Keratinocyte (primary cell): ENCODE measurements around the gene OPHN1. TPM values are rescaled to one million over a fixed set of nuclear protein-coding genes. Genes with fewer than 3 reads are reported as not detected.

Experiments used
- DNase-seq: peaks from one replicate; pipeline ENCODE4 v3.0.0-alpha.2; 2011; ENCODE audit warnings: low read depth, missing footprints, low spot score
- FAIRE-seq: peaks from 2 replicates; lab custom pipeline; 2011; peaks lifted over from hg19 to GRCh38; lab: Jason Lieb, UNC
- H2AFZ ChIP-seq: 2 replicates; pipeline ENCODE4 v1.6.0; 2012; ENCODE audit warnings: low read length, control low read depth, inconsistent platforms; ENCODE audit not compliant: control insufficient read depth
- H3K27ac ChIP-seq: 2 replicates; pipeline ENCODE4 v1.5.1; 2011; ENCODE audit warnings: low read length; ENCODE audit not compliant: control insufficient read depth, insufficient read depth
- H3K27me3 ChIP-seq: 3 replicates; pipeline ENCODE4 v1.6.0; 2011; ENCODE audit warnings: low read length; ENCODE audit not compliant: control insufficient read depth, insufficient read depth; ENCODE audit errors: extremely low read depth
- H3K36me3 ChIP-seq, 2 experiments: 2 replicates in 1 of 2; 3 replicates in 1 of 2; pipeline ENCODE4 v1.5.1; 2011; ENCODE audit warnings: low read length in 2 of 2, mild to moderate bottlenecking in 1 of 2; ENCODE audit not compliant: control insufficient read depth in 2 of 2, insufficient read depth in 2 of 2; ENCODE audit errors: extremely low read depth in 1 of 2
- H3K4me1 ChIP-seq: 3 replicates; pipeline ENCODE4 v1.5.1; 2011; ENCODE audit warnings: low read length; ENCODE audit not compliant: control insufficient read depth, insufficient read depth; ENCODE audit errors: extremely low read depth
- H3K4me2 ChIP-seq: 3 replicates; pipeline ENCODE4 v1.6.0; 2011; ENCODE audit warnings: low read depth, low read length; ENCODE audit not compliant: control insufficient read depth, insufficient read depth; ENCODE audit errors: extremely low read depth
- H3K4me3 ChIP-seq, 3 experiments: fragments of 200-600 bp in 1 of 3; sonication (generic) in 1 of 3; 2 replicates in 2 of 3; 3 replicates in 1 of 3; pipeline ENCODE4 v1.5.1; 2011 to 2016; ENCODE audit warnings: low read length in 3 of 3, mild to moderate bottlenecking in 3 of 3, control low read depth in 2 of 3, inconsistent platforms in 1 of 3, low read depth in 1 of 3, mixed read lengths in 1 of 3, mixed run types in 1 of 3, moderate library complexity in 1 of 3; ENCODE audit not compliant: control insufficient read depth in 2 of 3, insufficient read depth in 2 of 3; ENCODE audit errors: extremely low read depth in 1 of 3
- H3K79me2 ChIP-seq: 2 replicates; pipeline ENCODE4 v1.6.0; 2012; ENCODE audit warnings: low read length; ENCODE audit not compliant: control insufficient read depth, insufficient read depth
- H3K9ac ChIP-seq: 3 replicates; pipeline ENCODE4 v1.6.0; 2011; ENCODE audit warnings: low read length; ENCODE audit not compliant: control insufficient read depth, insufficient read depth; ENCODE audit errors: extremely low read depth
- H3K9me1 ChIP-seq: 3 replicates; pipeline ENCODE4 v1.6.0; 2011; ENCODE audit warnings: low read length; ENCODE audit not compliant: control insufficient read depth, insufficient read depth; ENCODE audit errors: extremely low read depth
- H3K9me3 ChIP-seq: 2 replicates; pipeline ENCODE4 v1.5.1; 2012; ENCODE audit warnings: low read depth, low read length; ENCODE audit not compliant: control insufficient read depth
- H4K20me1 ChIP-seq: 3 replicates; pipeline ENCODE4 v1.6.0; 2011; ENCODE audit warnings: low read length; ENCODE audit not compliant: control insufficient read depth, insufficient read depth; ENCODE audit errors: extremely low read depth
- CTCF ChIP-seq, 3 experiments: IDR thresholded peaks in 1 of 3; conservative IDR thresholded peaks in 1 of 3; optimal IDR thresholded peaks in 1 of 3; 2 replicates in 2 of 3; 3 replicates in 1 of 3; pipeline versions ENCODE3 to v1.5.1; 2011; ENCODE audit warnings: low read length in 3 of 3, mild to moderate bottlenecking in 3 of 3, moderate library complexity in 2 of 3, control low read depth in 1 of 3, inconsistent platforms in 1 of 3; ENCODE audit not compliant: insufficient read depth in 2 of 3; ENCODE audit errors: extremely low read depth in 1 of 3
- EZH2 ChIP-seq: IDR thresholded peaks from one replicate; pipeline ENCODE4 v1.6.1; 2012; ENCODE audit warnings: inconsistent platforms, mild to moderate bottlenecking, low read length, moderate library complexity
- dilution Hi-C: fragments of 300-500 bp; cut with MboI; formaldehyde crosslinking; loops from one replicate; pipeline ENCODE4 v1.7.0; 2020; ENCODE audit warnings: low sequenced_read_pairs; ENCODE audit not compliant: extremely low pct_ligation_motif_present
- polyA plus RNA-seq, 5 experiments: library from polyadenylated mRNA; depleted of rRNA in 3 of 5; stranded (reverse) in 3 of 5; stranded (forward) in 1 of 5; unstranded in 1 of 5; fragments of >200 nt; gene quantifications; 1 replicate in 1 of 5; 2 replicates in 3 of 5; 3 replicates in 1 of 5; pipeline versions ENCODE4 v1.2.1 to v1.2.3, GENCODE V29; 2011 to 2012; ENCODE audit warnings: missing spikeins in 2 of 5, low read depth in 1 of 5, low replicate concordance in 1 of 5

The OPHN1 gene
- polyA plus RNA-seq, 1 donor (not counting 4 experiments of a cell fraction or from before 2014, with no cell fraction given): 3.1 TPM

GRCh38 chrX:68372665-68373064 is 60.6 kb downstream of the OPHN1 start:
- FAIRE-seq (no peak), DNase-seq (no peak)
- Histone ChIP-seq H3K9me1 (no peaks in the 10 kb centered on the region), H3K4me1 (no peaks in the 10 kb centered on the region), H3K4me3 (no peak overlapping the region), H3K79me2 (no peaks in the 10 kb centered on the region), H2AFZ (no peak overlapping the region), H3K27ac (no peak overlapping the region), H3K9ac (no peak overlapping the region), H3K36me3 (no peaks in the 10 kb centered on the region), H4K20me1 (no peaks in the 10 kb centered on the region), H3K9me3 (no peaks in the 10 kb centered on the region), H3K4me2 (no peak overlapping the region), H3K27me3 (no peaks in the 10 kb centered on the region)
- dilution Hi-C loops: no loop called here
- TF ChIP-seq CTCF (optimal IDR thresholded peaks at IDR 0.05 in 1 of 3, IDR thresholded peaks at IDR 0.05 in 1 of 3, conservative IDR thresholded peaks at IDR 0.05 in 1 of 3; ENCODE audit: extremely low read depth in 1 of 3, insufficient read depth in 2 of 3, low read length in 3 of 3) (no peak), EZH2 (no peak)

- no peak overlapping the region for H3K9ac ChIP-seq
- H2AFZ ChIP-seq: no peak overlapping the region
- H4K20me1 ChIP-seq: no peaks in the 10 kb centered on the region
- TF ChIP-seq EZH2 (no peak), CTCF (optimal IDR thresholded peaks at IDR 0.05 in 1 of 3, IDR thresholded peaks at IDR 0.05 in 1 of 3, conservative IDR thresholded peaks at IDR 0.05 in 1 of 3; ENCODE audit: extremely low read depth in 1 of 3, insufficient read depth in 2 of 3, low read length in 3 of 3) (no peak)
- H3K4me1 ChIP-seq: no peaks in the 10 kb centered on the region
- FAIRE-seq: no peak
- no peaks in the 10 kb centered on the region for H3K9me1 ChIP-seq
- H3K9me3 ChIP-seq: no peaks in the 10 kb centered on the region
- H3K79me2 ChIP-seq: no peaks in the 10 kb centered on the region
- no peak overlapping the region for H3K4me3 ChIP-seq
- DNase-seq: no peak
- dilution Hi-C loops: no loop called here
- no peaks in the 10 kb centered on the region for H3K36me3 ChIP-seq
- no peak overlapping the region for H3K4me2 ChIP-seq
- no peaks in the 10 kb centered on the region for H3K27me3 ChIP-seq
- H3K27ac ChIP-seq: no peak overlapping the region
These were observed 63.7 kb downstream of the OPHN1 start for GRCh38 chrX:68369559-68369958.
